ENCODE measurements around the gene GNPDA1.

- TF ChIP-seq CTCF (IDR thresholded peaks at IDR 0.05) (no peak), POLR2AphosphoS5 (IDR thresholded peaks at IDR 0.05; ENCODE audit: insufficient read depth in 1 of 2, low read depth in 1 of 2) (no peak), POLR2A (IDR thresholded peaks at IDR 0.05) (no peak)
Observed at GRCh38 chr5:142053426-142054151, 40.8 kb upstream of the GNPDA1 start.

Data from vagina (tissue), 2 donors.